HepG2 (cell line): ENCODE results near the gene MAT2A. TPM values are rescaled to one million over a fixed set of nuclear protein-coding genes. Genes with fewer than 3 reads are reported as not detected.

Experiments
- ELF1 ChIP-seq: sonication (generic); formaldehyde crosslinking; IDR thresholded peaks from 2 replicates; pipeline ENCODE4 v1.4.0; 2020; ENCODE audit warnings: missing genetic modification reagents
- EP300 ChIP-seq, 3 experiments: sonication (generic) in 1 of 3; formaldehyde crosslinking in 1 of 3; IDR thresholded peaks; 2 replicates each; pipeline versions ENCODE4 v1.5.1 to v1.6.1; 2011 to 2020; ENCODE audit warnings: low read depth in 2 of 3, low read length in 2 of 3, borderline replicate concordance in 1 of 3, improper control_type of control experiment in 1 of 3, mild to moderate bottlenecking in 1 of 3, missing genetic modification reagents in 1 of 3, moderate library complexity in 1 of 3
- FOXA3 ChIP-seq: IDR thresholded peaks from 2 replicates; pipeline ENCODE4 v1.6.1; 2016; ENCODE audit warnings: missing genetic modification reagents, missing compliant biosample characterization
- KAT8 ChIP-seq: IDR thresholded peaks from 2 replicates; pipeline ENCODE4 v1.6.1; 2016; ENCODE audit warnings: missing genetic modification reagents, missing compliant biosample characterization
- PAX8 ChIP-seq: sonication (generic); formaldehyde crosslinking; IDR thresholded peaks from 2 replicates; pipeline ENCODE4 v1.8.0; 2022; ENCODE audit warnings: mild to moderate bottlenecking, missing genetic modification reagents, borderline replicate concordance
- POLR2A ChIP-seq, 2 experiments: IDR thresholded peaks; 2 replicates each; pipeline ENCODE4 v1.6.1; 2011; ENCODE audit warnings: low read depth in 2 of 2, low read length in 2 of 2, mild to moderate bottlenecking in 1 of 2, moderate library complexity in 1 of 2; ENCODE audit not compliant: insufficient read depth in 1 of 2
- SAP130 ChIP-seq: IDR thresholded peaks from 2 replicates; pipeline ENCODE4 v1.6.1; 2016; ENCODE audit warnings: low read depth
- SOX5 ChIP-seq: IDR thresholded peaks from 2 replicates; pipeline ENCODE4 v1.6.1; 2016; ENCODE audit warnings: borderline replicate concordance
- TCF7 ChIP-seq: sonication (generic); IDR thresholded peaks from 2 replicates; pipeline ENCODE4 v1.6.1; 2016; ENCODE audit warnings: antibody characterized with exemption, low read depth
- THAP11 ChIP-seq: IDR thresholded peaks from 2 replicates; pipeline ENCODE4 v1.6.1; 2016; ENCODE audit warnings: missing biosample characterization, missing genetic modification reagents
- ZBTB43 ChIP-seq: sonication (generic); formaldehyde crosslinking; conservative IDR thresholded peaks from 2 replicates; pipeline ENCODE4 v1.4.0; 2020; ENCODE audit warnings: missing genetic modification reagents
- ZBTB7B ChIP-seq: sonication (generic); formaldehyde crosslinking; IDR thresholded peaks from 2 replicates; pipeline ENCODE4 v1.4.0; 2020; ENCODE audit warnings: missing genetic modification reagents
- ZGPAT ChIP-seq: IDR thresholded peaks from 2 replicates; pipeline ENCODE4 v1.6.1; 2016; ENCODE audit warnings: mild to moderate bottlenecking
- ZNF207 ChIP-seq: fragments of 450-650 bp; IDR thresholded peaks from 2 replicates; pipeline ENCODE4 v1.6.1; 2016; ENCODE audit warnings: antibody characterized with exemption, borderline replicate concordance
- ZNF460 ChIP-seq: sonication (generic); formaldehyde crosslinking; IDR thresholded peaks from 2 replicates; pipeline ENCODE4 v1.5.1; 2020; ENCODE audit warnings: missing genetic modification reagents, mild to moderate bottlenecking, borderline replicate concordance
- ZNF570 ChIP-seq: sonication (generic); formaldehyde crosslinking; IDR thresholded peaks from 2 replicates; pipeline ENCODE4 v1.4.0; 2020; ENCODE audit warnings: mild to moderate bottlenecking, missing genetic modification reagents, borderline replicate concordance
- ZNF629 ChIP-seq: sonication (generic); formaldehyde crosslinking; conservative IDR thresholded peaks from 2 replicates; pipeline ENCODE4 v1.5.0; 2020; ENCODE audit warnings: missing genetic modification reagents
- ZNF781 ChIP-seq: sonication (generic); formaldehyde crosslinking; IDR thresholded peaks from 2 replicates; pipeline ENCODE4 v1.5.1; 2020; ENCODE audit warnings: borderline replicate concordance, mild to moderate bottlenecking, missing genetic modification reagents; ENCODE audit errors: not compliant biosample characterization
- polyA plus RNA-seq, 8 experiments: library from polyadenylated mRNA; depleted of rRNA in 3 of 8; stranded (reverse) in 7 of 8; unstranded in 1 of 8; fragments of >200 nt; fragmentation: Illumina TruSeq in 4 of 8; extraction: Trizol in 4 of 8; gene quantifications; 2 replicates each; pipeline versions ENCODE4 v1.2.1 to v1.2.3, GENCODE V29; 2011 to 2016; ENCODE audit warnings: low read depth in 4 of 8, missing spikeins in 1 of 8, mixed read lengths in 1 of 8; ENCODE audit not compliant: insufficient read depth in 1 of 8
- total RNA-seq, 5 experiments: library from RNA; depleted of rRNA; stranded (reverse); fragments of >200 nt; fragmentation: Illumina TruSeq; extraction: Trizol; gene quantifications; 2 replicates each; pipeline ENCODE4 v1.2.3, GENCODE V29; 2016; ENCODE audit warnings: low read depth in 1 of 5
- TF ChIP-seq, protein P1 (sequence below), 2 experiments: sonication (generic) in 1 of 2; formaldehyde crosslinking in 1 of 2; IDR thresholded peaks; 2 replicates each; pipeline versions ENCODE4 v1.4.0 to v1.6.1; 2016 to 2020; ENCODE audit warnings: borderline replicate concordance in 1 of 2, low read depth in 1 of 2, mild to moderate bottlenecking in 1 of 2, missing genetic modification reagents in 1 of 2
- TF ChIP-seq, protein P2 (sequence below): sonication (generic); formaldehyde crosslinking; IDR thresholded peaks from 2 replicates; pipeline ENCODE4 v1.8.1; 2022; ENCODE audit warnings: low read depth, mild to moderate bottlenecking, missing genetic modification reagents

The MAT2A gene
- total and polyA plus RNA-seq, 2 of the 13 experiments (the other 11 are each of a cell fraction or from before 2014, with no cell fraction given): 155 to 331 TPM

- TF ChIP-seq KAT8 (peak; percentile 27; the same call in 1 of the 2 replicates), ZBTB7B (peak; percentile 70; the same call in 1 of the 2 replicates), FOXA3 (CRISPR knock-in tag) (0 out of 2 replicates have a peak, but pooled peaks have one; percentile 34), POLR2A (IDR thresholded peaks at IDR 0.05; ENCODE audit: insufficient read depth in 1 of 2, low read depth in 2 of 2, low read length in 2 of 2) (no peak), ZNF460 (CRISPR knock-in tag) (no peak), ZGPAT (CRISPR knock-in tag) (0 out of 2 replicates have a peak, but pooled peaks have one; percentile 22), SAP130 (CRISPR knock-in tag) (peak; percentile 52; the same call in 1 of the 2 replicates), EP300 (IDR thresholded peaks at IDR 0.05; ENCODE audit: low read depth in 2 of 2, low read length in 2 of 2) (peak in 1 of 2 experiments; percentile 79; a peak in 2 of 4 replicates), EP300 (CRISPR knock-in tag; IDR thresholded peaks at IDR 0.05; ENCODE audit: borderline replicate concordance) (peak; percentile 41; the same call in 1 of the 2 replicates), TCF7 (peak; percentile 39; the same call in 1 of the 2 replicates), ZNF629 (no peak), PAX8 (CRISPR knock-in tag) (no peak), ZNF781 (no peak), ZBTB43 (CRISPR knock-in tag) (no peak), ZNF570 (CRISPR knock-in tag) (no peak), THAP11 (0 out of 2 replicates have a peak, but pooled peaks have one; percentile 37), ELF1 (no peak), ZNF207 (no peak), SOX5 (peak; percentile 32; the same call in 1 of the 2 replicates)
- TF ChIP-seq, protein P1, sequence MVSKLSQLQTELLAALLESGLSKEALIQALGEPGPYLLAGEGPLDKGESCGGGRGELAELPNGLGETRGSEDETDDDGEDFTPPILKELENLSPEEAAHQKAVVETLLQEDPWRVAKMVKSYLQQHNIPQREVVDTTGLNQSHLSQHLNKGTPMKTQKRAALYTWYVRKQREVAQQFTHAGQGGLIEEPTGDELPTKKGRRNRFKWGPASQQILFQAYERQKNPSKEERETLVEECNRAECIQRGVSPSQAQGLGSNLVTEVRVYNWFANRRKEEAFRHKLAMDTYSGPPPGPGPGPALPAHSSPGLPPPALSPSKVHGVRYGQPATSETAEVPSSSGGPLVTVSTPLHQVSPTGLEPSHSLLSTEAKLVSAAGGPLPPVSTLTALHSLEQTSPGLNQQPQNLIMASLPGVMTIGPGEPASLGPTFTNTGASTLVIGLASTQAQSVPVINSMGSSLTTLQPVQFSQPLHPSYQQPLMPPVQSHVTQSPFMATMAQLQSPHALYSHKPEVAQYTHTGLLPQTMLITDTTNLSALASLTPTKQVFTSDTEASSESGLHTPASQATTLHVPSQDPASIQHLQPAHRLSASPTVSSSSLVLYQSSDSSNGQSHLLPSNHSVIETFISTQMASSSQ (IDR thresholded peaks at IDR 0.05; ENCODE audit: low read depth): no peak
- TF ChIP-seq, protein P1 (CRISPR knock-in tag; IDR thresholded peaks at IDR 0.05; ENCODE audit: borderline replicate concordance): peak; percentile 79; the same call in 1 of the 2 replicates
- TF ChIP-seq, protein P2, sequence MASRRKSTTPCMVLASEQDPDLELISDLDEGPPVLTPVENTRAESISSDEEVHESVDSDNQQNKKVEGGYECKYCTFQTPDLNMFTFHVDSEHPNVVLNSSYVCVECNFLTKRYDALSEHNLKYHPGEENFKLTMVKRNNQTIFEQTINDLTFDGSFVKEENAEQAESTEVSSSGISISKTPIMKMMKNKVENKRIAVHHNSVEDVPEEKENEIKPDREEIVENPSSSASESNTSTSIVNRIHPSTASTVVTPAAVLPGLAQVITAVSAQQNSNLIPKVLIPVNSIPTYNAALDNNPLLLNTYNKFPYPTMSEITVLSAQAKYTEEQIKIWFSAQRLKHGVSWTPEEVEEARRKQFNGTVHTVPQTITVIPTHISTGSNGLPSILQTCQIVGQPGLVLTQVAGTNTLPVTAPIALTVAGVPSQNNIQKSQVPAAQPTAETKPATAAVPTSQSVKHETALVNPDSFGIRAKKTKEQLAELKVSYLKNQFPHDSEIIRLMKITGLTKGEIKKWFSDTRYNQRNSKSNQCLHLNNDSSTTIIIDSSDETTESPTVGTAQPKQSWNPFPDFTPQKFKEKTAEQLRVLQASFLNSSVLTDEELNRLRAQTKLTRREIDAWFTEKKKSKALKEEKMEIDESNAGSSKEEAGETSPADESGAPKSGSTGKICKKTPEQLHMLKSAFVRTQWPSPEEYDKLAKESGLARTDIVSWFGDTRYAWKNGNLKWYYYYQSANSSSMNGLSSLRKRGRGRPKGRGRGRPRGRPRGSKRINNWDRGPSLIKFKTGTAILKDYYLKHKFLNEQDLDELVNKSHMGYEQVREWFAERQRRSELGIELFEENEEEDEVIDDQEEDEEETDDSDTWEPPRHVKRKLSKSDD: 0 out of 2 replicates have a peak, but pooled peaks have one; percentile 46
Observed at GRCh38 chr2:85558160-85558559, 19.2 kb downstream of the MAT2A start (continued).
